Skeletal muscle satellite cell (primary cell): ENCODE results near the gene SP6. TPM values are rescaled to one million over a fixed set of nuclear protein-coding genes. Genes with fewer than 3 reads are reported as not detected.

Source experiments
- H3K27me3 ChIP-seq: 2 replicates; pipeline ENCODE4 v1.7.0; 2013; ENCODE audit warnings: low read length; ENCODE audit not compliant: control insufficient read depth, insufficient read depth
- H3K36me3 ChIP-seq: 2 replicates; pipeline ENCODE4 v1.7.0; 2013; ENCODE audit warnings: mild to moderate bottlenecking, control low read depth, low read length; ENCODE audit not compliant: insufficient read depth
- H3K4me1 ChIP-seq: 2 replicates; pipeline ENCODE4 v1.7.0; 2013; ENCODE audit warnings: low read length; ENCODE audit not compliant: control insufficient read depth, insufficient read depth
- H3K4me2 ChIP-seq: 2 replicates; pipeline ENCODE4 v1.7.0; 2013; ENCODE audit warnings: mild to moderate bottlenecking, low read length
- H3K4me3 ChIP-seq: 2 replicates; pipeline ENCODE4 v1.7.0; 2013; ENCODE audit warnings: low read length
- H3K9ac ChIP-seq: 2 replicates; pipeline ENCODE4 v1.7.0; 2013; ENCODE audit warnings: mild to moderate bottlenecking, low read depth, low read length, moderate library complexity
- H3K9me3 ChIP-seq: replicated peaks from 2 replicates; pipeline ENCODE4 v1.7.0; 2013; ENCODE audit warnings: mild to moderate bottlenecking, control low read depth, low read length
- total RNA-seq: library from RNA; depleted of rRNA; stranded (reverse); fragments of >200 nt; gene quantifications from 2 replicates; pipeline ENCODE4 v1.2.3, GENCODE V29; 2012; rRNA removed

SP6 gene
- total RNA-seq: under 0.01 TPM in 1 of 2 replicates, not detected in the other

DNA sequence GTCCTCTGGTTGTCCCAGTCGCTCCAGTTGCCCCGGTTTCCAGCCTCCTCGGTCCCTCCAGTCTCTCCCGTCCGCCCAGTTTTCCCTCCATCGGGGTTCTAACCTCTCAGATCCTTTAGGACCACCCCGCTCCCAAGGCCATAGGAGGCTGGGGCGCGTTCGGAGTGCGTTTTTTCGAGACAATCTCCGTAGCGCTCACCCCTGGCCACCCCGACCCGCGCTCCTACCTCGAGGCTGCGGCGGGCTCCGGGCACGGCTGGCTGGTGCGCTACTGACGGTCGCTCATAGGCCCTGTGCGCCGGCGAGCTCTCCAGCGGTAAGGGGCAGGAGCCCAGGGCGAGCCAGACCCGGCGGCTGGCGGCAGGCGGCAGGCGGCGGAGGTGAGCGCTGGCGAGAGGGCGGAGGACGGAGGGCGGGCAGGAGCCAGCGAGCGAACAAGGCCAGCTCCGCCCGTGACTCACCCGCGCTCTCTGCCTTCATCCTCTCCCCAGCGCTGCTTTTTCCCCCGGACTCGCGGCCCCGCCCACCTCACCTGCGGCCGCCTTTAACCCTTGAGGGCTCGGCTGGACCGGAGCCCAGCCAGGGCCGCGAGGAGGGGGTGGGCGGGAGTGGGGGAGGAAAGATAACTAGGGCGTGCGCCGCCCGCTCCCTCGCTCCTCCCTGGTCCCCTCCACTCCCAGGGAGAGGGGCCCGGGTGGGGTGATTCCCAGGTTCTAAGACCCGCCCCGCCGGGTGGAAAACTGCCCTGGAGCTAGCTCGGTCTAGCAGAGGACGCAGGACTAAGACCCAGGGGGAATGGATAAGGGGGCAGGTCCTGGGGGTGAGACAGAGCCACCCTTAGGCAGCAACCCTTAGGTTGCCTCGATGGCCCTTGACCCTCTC, at the start of gene SP6:
TSS of gene SP6 (minus strand) at position 472 of the 882 bp plus-strand sequence. CDS start 2,734 bp downstream, outside the sequence.
- Histone ChIP-seq H3K9ac (peak within 1 kb of the TSS; percentile 4), H3K4me2 (peak within 1 kb of the TSS; percentile 74), H3K36me3 (no peaks in the 10 kb centered on the region), H3K4me1 (peaks cover 18% of the 10 kb centered on the region), H3K27me3 (peaks cover 88% of the 10 kb centered on the region), H3K9me3 (no peaks in the 10 kb centered on the region), H3K4me3 (peak within 1 kb of the TSS; percentile 48)

GRCh38 chr17:47899643-47900042, 48.7 kb upstream of the SP6 start:
- H3K36me3 ChIP-seq: no peaks in the 10 kb centered on the region
- no peak overlapping the region for H3K4me2 ChIP-seq
- no peak overlapping the region for H3K4me3 ChIP-seq
- H3K9ac ChIP-seq: no peak overlapping the region
- H3K27me3 ChIP-seq: no peaks in the 10 kb centered on the region
- H3K9me3 ChIP-seq: no peaks in the 10 kb centered on the region
- peaks cover 14% of the 10 kb centered on the region for H3K4me1 ChIP-seq

DNA sequence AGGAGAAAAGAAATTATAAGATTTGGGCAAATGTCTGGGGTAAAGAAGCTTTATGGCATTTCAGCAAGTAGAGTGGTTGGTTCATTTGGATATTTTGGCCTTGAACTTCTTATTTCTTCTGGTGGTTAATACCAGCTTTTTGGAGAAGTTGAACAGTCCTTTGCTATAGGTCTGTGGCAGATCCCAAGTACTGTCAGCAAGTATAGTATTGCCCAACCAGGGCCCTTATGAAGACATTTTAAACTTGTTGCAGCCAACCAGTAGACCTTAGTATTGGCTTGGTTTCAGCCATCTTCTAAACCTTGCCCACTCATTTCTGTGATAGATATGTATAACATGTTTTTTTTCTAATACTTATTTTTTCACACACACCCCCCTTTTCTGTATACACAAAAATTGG, 47.3 kb upstream of the SP6 start:
- Histone ChIP-seq H3K4me1 (peaks cover 16% of the 10 kb centered on the region), H3K9ac (no peak overlapping the region), H3K4me3 (no peak overlapping the region), H3K36me3 (no peaks in the 10 kb centered on the region), H3K9me3 (no peaks in the 10 kb centered on the region), H3K27me3 (no peaks in the 10 kb centered on the region), H3K4me2 (no peak overlapping the region)

- Histone ChIP-seq H3K9me3 (no peaks in the 10 kb centered on the region), H3K36me3 (no peaks in the 10 kb centered on the region), H3K9ac (peak overlapping the region; percentile 95), H3K27me3 (no peaks in the 10 kb centered on the region), H3K4me3 (peak overlapping the region; percentile 82), H3K4me1 (peaks cover 16% of the 10 kb centered on the region), H3K4me2 (peak overlapping the region; percentile 95)
Measured at GRCh38 chr17:47897561-47897960, 46.6 kb upstream of the SP6 start.

DNA sequence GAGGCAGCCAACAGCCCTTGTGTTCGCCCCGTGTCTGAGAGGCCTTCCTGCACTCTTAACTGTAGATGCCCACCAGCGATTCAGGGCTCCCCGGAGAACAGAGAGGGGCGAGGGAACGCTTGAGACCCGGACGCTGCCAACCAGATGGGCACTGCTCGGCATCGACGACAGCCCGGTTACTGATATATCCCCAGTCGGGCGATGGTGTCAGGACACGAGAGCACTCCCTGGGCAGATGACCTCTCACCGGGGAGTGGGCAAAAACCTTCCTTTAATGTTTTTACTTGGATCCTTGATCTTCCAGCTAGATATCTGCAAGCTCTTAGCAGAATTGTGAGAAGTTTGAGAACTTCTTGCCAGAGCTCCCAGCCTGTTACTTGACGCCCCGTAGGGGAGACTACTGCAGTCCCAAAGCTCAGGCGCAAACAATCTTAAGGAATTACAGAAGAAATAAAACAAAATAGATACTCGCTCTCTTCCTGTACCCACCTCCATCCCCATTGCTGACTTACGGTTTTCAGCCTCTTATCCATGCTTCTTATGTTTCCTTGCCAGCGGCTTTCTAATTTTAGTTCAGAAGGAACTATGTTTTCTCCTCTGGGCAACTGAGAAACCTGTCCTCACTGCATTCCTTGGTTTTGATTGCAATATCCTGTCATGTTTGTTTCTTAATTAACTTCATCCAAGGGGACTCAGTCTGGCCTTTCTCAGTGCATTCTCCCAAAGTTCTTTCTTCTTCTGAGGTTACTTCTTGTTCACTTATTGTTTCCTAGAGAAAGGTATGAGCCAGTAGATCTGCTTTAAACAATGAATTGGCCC, 45.9 kb upstream of the SP6 start:
- no peaks in the 10 kb centered on the region for H3K9me3 ChIP-seq
- H3K9ac ChIP-seq: peak overlapping the region; percentile 95
- H3K4me1 ChIP-seq: peaks cover 16% of the 10 kb centered on the region
- peak overlapping the region; percentile 82 for H3K4me3 ChIP-seq
- H3K4me2 ChIP-seq: peak overlapping the region; percentile 95
- no peaks in the 10 kb centered on the region for H3K36me3 ChIP-seq
- no peaks in the 10 kb centered on the region for H3K27me3 ChIP-seq

- peaks cover 16% of the 10 kb centered on the region for H3K4me1 ChIP-seq
- no peaks in the 10 kb centered on the region for H3K9me3 ChIP-seq
- H3K4me2 ChIP-seq: peak within 1 kb of the TSS; percentile 95
- H3K4me3 ChIP-seq: peak within 1 kb of the TSS; percentile 82
- no peaks in the 10 kb centered on the region for H3K36me3 ChIP-seq
- H3K9ac ChIP-seq: peak within 1 kb of the TSS; percentile 95
- no peaks in the 10 kb centered on the region for H3K27me3 ChIP-seq
Measured at GRCh38 chr17:47895856-47896671, 45.1 kb upstream of the SP6 start, which contains the start of gene SP2. Gene SP2, plus strand, starts transcription at chr17:47896236. Its CDS starts 51 bp downstream, at chr17:47896287.

- Histone ChIP-seq H3K9me3 (no peaks in the 10 kb centered on the region), H3K9ac (peak overlapping the region; percentile 95), H3K4me3 (peak overlapping the region; percentile 77), H3K27me3 (no peaks in the 10 kb centered on the region), H3K36me3 (no peaks in the 10 kb centered on the region), H3K4me2 (peak overlapping the region; percentile 91), H3K4me1 (peaks cover 16% of the 10 kb centered on the region)
Measured at GRCh38 chr17:47895347-47895855, 44.4 kb upstream of the SP6 start.

DNA sequence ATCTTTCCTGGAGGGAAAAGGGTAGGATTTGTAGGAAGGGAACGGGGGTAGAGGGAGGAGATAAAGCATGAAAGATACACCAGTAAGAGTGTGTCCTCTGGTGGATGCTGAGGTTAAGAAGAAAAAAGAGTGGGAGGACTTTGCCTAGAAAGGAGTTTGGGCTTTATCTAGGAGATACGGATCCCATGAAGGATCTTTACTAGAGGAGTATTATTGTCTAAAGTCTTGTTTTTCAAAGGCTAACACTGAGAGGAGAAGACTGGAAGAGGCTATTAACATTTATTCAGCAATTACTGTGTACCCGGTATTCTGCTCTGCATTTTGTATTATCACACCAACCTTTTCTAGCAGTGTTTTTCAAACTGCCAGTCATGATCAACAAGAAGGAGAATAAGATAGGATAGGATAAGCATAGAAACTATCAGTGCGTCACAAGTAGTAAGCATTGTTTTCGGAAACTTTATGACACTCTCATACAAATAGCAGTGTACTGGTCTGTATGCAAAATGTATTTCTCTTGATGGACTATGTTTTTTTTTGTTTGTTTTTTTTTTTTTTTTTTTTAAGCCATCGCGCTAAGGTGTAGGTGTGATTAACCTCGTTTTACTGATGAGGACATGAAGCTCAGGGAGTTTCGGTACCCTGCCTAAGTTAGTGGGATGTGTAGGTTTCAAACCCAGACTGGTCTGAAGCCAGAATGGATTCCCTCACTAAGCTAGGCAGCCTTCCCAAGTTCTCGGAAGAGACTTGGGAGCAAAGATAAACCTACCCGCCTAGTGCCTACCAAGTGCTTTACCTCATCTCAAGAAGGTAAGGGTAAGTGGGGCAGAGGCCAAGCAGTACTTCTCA, 43.8 kb upstream of the SP6 start:
- H3K9me3 ChIP-seq: no peaks in the 10 kb centered on the region
- no peaks in the 10 kb centered on the region for H3K27me3 ChIP-seq
- peak overlapping the region; percentile 91 for H3K4me2 ChIP-seq
- H3K4me1 ChIP-seq: peaks cover 16% of the 10 kb centered on the region
- no peaks in the 10 kb centered on the region for H3K36me3 ChIP-seq
- H3K4me3 ChIP-seq: peak overlapping the region; percentile 77
- H3K9ac ChIP-seq: peak overlapping the region; percentile 95

- Histone ChIP-seq H3K9me3 (no peaks in the 10 kb centered on the region), H3K4me2 (no peak overlapping the region), H3K36me3 (no peaks in the 10 kb centered on the region), H3K9ac (no peak overlapping the region), H3K27me3 (no peaks in the 10 kb centered on the region), H3K4me1 (peaks cover 5% of the 10 kb centered on the region), H3K4me3 (no peak overlapping the region)
Measured at GRCh38 chr17:47891545-47892088, 40.7 kb upstream of the SP6 start.
